HEK293 (cell line): ENCODE measurements around the gene ADD1.
A peak's percentile ranks its signal among the peaks of the same experiment; 100 is the strongest.

Source experiments
- CTCF ChIA-PET: fragments of 350-600 bp; formaldehyde crosslinking; extraction: SDS; loops from one replicate; lab custom pipeline; 2021; ENCODE audit warnings: antibody characterized with exemption; lab: Yijun Ruan, JAX
- POLR2A ChIA-PET: fragments of 300-600 bp; formaldehyde crosslinking; extraction: SDS; loops from one replicate; lab custom pipeline; 2020; ENCODE audit warnings: antibody characterized with exemption, inconsistent platforms; lab: Yijun Ruan, JAX
- H3K27ac ChIP-seq: fragments of 200-500 bp; sonication (Bioruptor generic); 2 replicates; pipeline ENCODE4 v1.5.1; 2014; ENCODE audit warnings: low read depth, low read length, control low read depth, inconsistent platforms; ENCODE audit errors: extremely low read depth
- H3K36me3 ChIP-seq, 2 experiments: fragments of 200-500 bp in 1 of 2; sonication (Bioruptor generic) in 1 of 2; 1 replicate in 1 of 2; 2 replicates in 1 of 2; pipeline ENCODE4 v1.5.1; 2014 to 2017; ENCODE audit warnings: inconsistent platforms in 2 of 2, low read length in 2 of 2; ENCODE audit not compliant: control insufficient read depth in 2 of 2, insufficient read depth in 1 of 2
- H3K4me1 ChIP-seq: fragments of 200-500 bp; sonication (Bioruptor generic); 2 replicates; pipeline ENCODE4 v1.5.1; 2014; ENCODE audit warnings: mild to moderate bottlenecking, low read length, inconsistent platforms; ENCODE audit not compliant: control insufficient read depth, insufficient read depth
- H3K4me3 ChIP-seq: 2 replicates; pipeline ENCODE4 v1.5.1; 2011; ENCODE audit warnings: low read depth, mild to moderate bottlenecking, control low read depth, low read length, moderate library complexity
- H3K9me3 ChIP-seq: fragments of 200-500 bp; sonication (Bioruptor generic); 2 replicates; pipeline ENCODE4 v1.5.1; 2014; ENCODE audit warnings: low read depth, low read length, inconsistent platforms; ENCODE audit not compliant: control insufficient read depth, insufficient read depth
- GLI2 ChIP-seq: fragments of 450-650 bp; formaldehyde crosslinking; IDR thresholded peaks from 2 replicates; pipeline ENCODE4; 2017; ENCODE audit warnings: missing biosample characterization, missing genetic modification characterization, low read depth, borderline replicate concordance
- GLIS2 ChIP-seq: fragments of 450-650 bp; formaldehyde crosslinking; IDR thresholded peaks from 2 replicates; pipeline ENCODE4 v1.5.1; 2016; ENCODE audit warnings: missing biosample characterization, missing genetic modification characterization
- PRDM6 ChIP-seq: fragments of 450-650 bp; formaldehyde crosslinking; IDR thresholded peaks from 2 replicates; pipeline ENCODE4 v1.5.1; 2017; ENCODE audit warnings: missing biosample characterization, missing genetic modification characterization
- YY1 ChIP-seq: fragments of 450-650 bp; formaldehyde crosslinking; IDR thresholded peaks from 2 replicates; pipeline ENCODE4 v1.5.1; 2018; ENCODE audit warnings: missing biosample characterization, missing genetic modification characterization
- ZFP69B ChIP-seq: fragments of 450-650 bp; formaldehyde crosslinking; IDR thresholded peaks from 2 replicates; pipeline ENCODE4 v1.5.1; 2016; ENCODE audit warnings: missing biosample characterization, missing genetic modification characterization
- ZNF148 ChIP-seq: fragments of 450-650 bp; formaldehyde crosslinking; IDR thresholded peaks from 2 replicates; pipeline ENCODE4 v1.5.0; 2017; ENCODE audit warnings: missing biosample characterization, missing genetic modification characterization, borderline replicate concordance
- ZNF16 ChIP-seq: fragments of 450-650 bp; formaldehyde crosslinking; IDR thresholded peaks from 2 replicates; pipeline ENCODE4 v1.5.1; 2016; ENCODE audit warnings: low read depth, missing biosample characterization, missing genetic modification characterization
- ZNF175 ChIP-seq: fragments of 450-650 bp; formaldehyde crosslinking; IDR thresholded peaks from 2 replicates; pipeline ENCODE4 v1.5.1; 2016; ENCODE audit warnings: missing biosample characterization, missing genetic modification characterization
- ZNF26 ChIP-seq: fragments of 450-650 bp; formaldehyde crosslinking; IDR thresholded peaks from 2 replicates; pipeline ENCODE4 v1.5.1; 2016; ENCODE audit warnings: missing biosample characterization, missing genetic modification characterization
- ZNF48 ChIP-seq: fragments of 450-650 bp; formaldehyde crosslinking; IDR thresholded peaks from 2 replicates; pipeline ENCODE4 v1.5.1; 2016; ENCODE audit warnings: missing biosample characterization, missing genetic modification characterization
- ZNF529 ChIP-seq: fragments of 450-650 bp; formaldehyde crosslinking; IDR thresholded peaks from 2 replicates; pipeline ENCODE4 v1.5.1; 2017; ENCODE audit warnings: missing genetic modification characterization, missing biosample characterization; ENCODE audit not compliant: insufficient replicate concordance
- ZNF560 ChIP-seq: fragments of 450-650 bp; formaldehyde crosslinking; IDR thresholded peaks from 2 replicates; pipeline ENCODE4 v1.5.1; 2017; ENCODE audit warnings: missing biosample characterization, missing genetic modification characterization, borderline replicate concordance
- ZNF600 ChIP-seq: fragments of 450-650 bp; formaldehyde crosslinking; IDR thresholded peaks from 2 replicates; pipeline ENCODE4 v1.5.1; 2016; ENCODE audit warnings: missing biosample characterization, missing genetic modification characterization
- ZNF768 ChIP-seq: fragments of 450-650 bp; formaldehyde crosslinking; IDR thresholded peaks from 2 replicates; pipeline ENCODE4 v1.5.1; 2018; ENCODE audit warnings: missing biosample characterization, mild to moderate bottlenecking, missing genetic modification characterization
- ZNF792 ChIP-seq: fragments of 450-650 bp; formaldehyde crosslinking; IDR thresholded peaks from 2 replicates; pipeline ENCODE4 v1.5.1; 2016; ENCODE audit warnings: missing biosample characterization, missing genetic modification characterization
- ZSCAN4 ChIP-seq: fragments of 450-650 bp; formaldehyde crosslinking; IDR thresholded peaks from 2 replicates; pipeline ENCODE4 v1.5.1; 2017; ENCODE audit warnings: missing biosample characterization, missing genetic modification characterization

The ADD1 gene

GRCh38 chr4:2871466-2871865 lies 27.8 kb downstream of the ADD1 start (continued):
- TF ChIP-seq ZNF529, result peak; percentile 92
- no peak for TF ChIP-seq GLI2 (tag by site-specific recombination)
- no peak for TF ChIP-seq YY1 (tag by site-specific recombination)
- no peak for TF ChIP-seq ZNF148 (tag by site-specific recombination)
- TF ChIP-seq ZNF768 (tag by site-specific recombination), result no peak
- no peak for TF ChIP-seq ZNF560 (tag by site-specific recombination)
- TF ChIP-seq ZSCAN4 (tag by site-specific recombination), result no peak

GRCh38 chr4:2871911-2872310 lies 28.3 kb downstream of the ADD1 start:
- ChIA-PET POLR2A (interaction anchor here (1.1 kb wide), 1 partner anchor 9 kb away, joined by 3 read pairs; no protein-coding TSS in a partner anchor), CTCF (interaction anchor here (0.7 to 1.2 kb wide), 2 partner anchors 20 to 24 kb away, joined by 3 read pairs; no protein-coding TSS in a partner anchor)
- Histone ChIP-seq H3K4me1 (peaks cover 8% of the 10 kb centered on the region), H3K9me3 (no peaks in the 10 kb centered on the region), H3K4me3 (no peak overlapping the region), H3K36me3 (peaks cover 0 to 10% of the 10 kb centered on the region in 2 experiments; a peak in 1 of 3 replicates), H3K27ac (no peak overlapping the region)
- TF ChIP-seq ZNF600 (tag by site-specific recombination) (no peak), PRDM6 (tag by site-specific recombination) (0 out of 2 replicates have a peak, but pooled peaks have one; percentile 2), ZNF26 (tag by site-specific recombination) (no peak), GLIS2 (no peak), ZNF175 (tag by site-specific recombination) (no peak), ZFP69B (tag by site-specific recombination) (no peak)

- H3K27ac ChIP-seq, result no peak overlapping the region
- peaks cover 5% of the 10 kb centered on the region; the same call in 1 of the 2 replicates for H3K4me1 ChIP-seq
- CTCF ChIA-PET, result interaction anchor here (0.6 kb wide), 1 partner anchor 9 kb away, joined by 9 read pairs; no protein-coding TSS in a partner anchor
- peaks cover 0 to 16% of the 10 kb centered on the region in 2 experiments; a peak in 1 of 3 replicates for H3K36me3 ChIP-seq
- POLR2A ChIA-PET, result interaction anchor here (1.1 kb wide), 1 partner anchor 11 kb away, joined by 3 read pairs; no protein-coding TSS in a partner anchor
- H3K4me3 ChIP-seq, result no peak overlapping the region
- no peaks in the 10 kb centered on the region for H3K9me3 ChIP-seq
- TF ChIP-seq ZNF48 (tag by site-specific recombination), result no peak
- TF ChIP-seq ZNF16 (tag by site-specific recombination), result no peak
- TF ChIP-seq ZNF792, result no peak
- no peak for TF ChIP-seq ZNF26 (tag by site-specific recombination)
- peak; percentile 60 for TF ChIP-seq PRDM6 (tag by site-specific recombination)
These were observed 29.7 kb downstream of the ADD1 start for GRCh38 chr4:2873329-2873728.
